Activated CD8-positive, alpha-beta memory T cell treated with anti-CD3 and anti-CD28 coated beads, Interleukin-2, amount 50 U/mL, for 24 hours (primary cell): Measurements from ENCODE around the gene ZNF599.
"Not testable (repeated sequence)": the region's sequence is repeated elsewhere in the genome, so short reads cannot be mapped to it uniquely, and the experiment has no call there.

Experiments
- DNase-seq: peaks from one replicate; pipeline ENCODE4 v3.0.0-alpha.2; 2020; ENCODE audit errors: extremely low read depth

The ZNF599 gene

GRCh38 chr19:34772697-34773554, at the start of gene ZNF599:
Gene ZNF599, minus strand, starts transcription at chr19:34773215. Its CDS starts 374 bp downstream, at chr19:34772841.
- DNase-seq = peak; percentile 70

DNA sequence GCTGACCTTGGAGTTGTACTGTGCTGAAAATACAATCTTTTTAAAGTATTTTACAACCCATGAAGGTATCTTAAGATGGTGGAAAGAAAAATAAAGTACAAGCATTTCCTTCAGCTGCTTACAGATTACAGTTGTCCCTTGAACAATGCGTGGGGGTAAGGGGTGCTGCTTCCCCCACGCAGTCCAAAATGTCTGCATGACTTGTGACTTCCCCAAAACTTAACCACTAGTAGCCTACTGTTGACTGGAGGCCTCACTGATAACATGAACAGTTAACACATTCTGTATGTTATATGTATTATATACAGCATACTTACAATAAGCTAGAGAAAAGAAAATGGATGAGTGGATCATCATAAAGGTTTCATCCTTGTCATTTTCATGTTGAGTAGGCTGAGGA, 45.3 kb upstream of the ZNF599 start:
- no peak for DNase-seq

DNA sequence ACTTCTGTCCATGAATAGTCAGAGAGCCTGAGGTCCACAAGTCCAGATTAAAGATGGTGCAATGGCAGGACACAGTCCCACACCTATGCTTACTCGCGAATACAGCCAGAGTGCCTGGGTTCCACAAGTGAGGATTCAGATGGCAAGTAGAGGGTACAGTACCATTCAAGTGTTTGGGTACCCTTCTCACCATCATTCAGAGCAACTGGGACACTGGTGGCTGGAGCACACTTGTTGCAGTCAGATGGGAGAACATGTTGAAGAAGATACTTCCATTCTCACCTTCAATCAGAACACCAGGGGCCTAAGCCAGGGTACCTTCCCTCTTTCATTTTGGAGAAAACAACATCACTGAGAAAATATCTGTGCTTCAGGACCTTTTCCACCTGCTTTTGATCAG, 43.7 kb upstream of the ZNF599 start:
- no peak for DNase-seq

DNA sequence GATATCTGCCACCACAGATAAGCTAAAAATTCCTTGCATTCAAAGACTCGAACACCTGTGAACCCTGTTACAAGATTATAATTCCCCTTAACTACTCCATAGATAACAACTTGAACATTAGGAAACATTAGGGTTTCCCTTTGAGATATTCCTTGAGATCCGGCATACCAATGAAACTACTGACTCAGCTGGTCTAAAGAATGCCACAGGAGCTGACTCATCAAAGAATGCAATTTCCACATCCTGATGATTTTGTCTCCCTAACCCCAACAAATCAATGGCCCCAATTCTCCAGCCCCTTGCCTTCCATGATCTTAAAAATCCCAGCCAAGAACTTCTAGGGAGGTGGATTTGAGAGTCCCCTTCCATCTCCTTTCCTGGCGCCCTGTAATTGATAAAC, 35.6 kb upstream of the ZNF599 start:
- DNase-seq = no peak

DNA sequence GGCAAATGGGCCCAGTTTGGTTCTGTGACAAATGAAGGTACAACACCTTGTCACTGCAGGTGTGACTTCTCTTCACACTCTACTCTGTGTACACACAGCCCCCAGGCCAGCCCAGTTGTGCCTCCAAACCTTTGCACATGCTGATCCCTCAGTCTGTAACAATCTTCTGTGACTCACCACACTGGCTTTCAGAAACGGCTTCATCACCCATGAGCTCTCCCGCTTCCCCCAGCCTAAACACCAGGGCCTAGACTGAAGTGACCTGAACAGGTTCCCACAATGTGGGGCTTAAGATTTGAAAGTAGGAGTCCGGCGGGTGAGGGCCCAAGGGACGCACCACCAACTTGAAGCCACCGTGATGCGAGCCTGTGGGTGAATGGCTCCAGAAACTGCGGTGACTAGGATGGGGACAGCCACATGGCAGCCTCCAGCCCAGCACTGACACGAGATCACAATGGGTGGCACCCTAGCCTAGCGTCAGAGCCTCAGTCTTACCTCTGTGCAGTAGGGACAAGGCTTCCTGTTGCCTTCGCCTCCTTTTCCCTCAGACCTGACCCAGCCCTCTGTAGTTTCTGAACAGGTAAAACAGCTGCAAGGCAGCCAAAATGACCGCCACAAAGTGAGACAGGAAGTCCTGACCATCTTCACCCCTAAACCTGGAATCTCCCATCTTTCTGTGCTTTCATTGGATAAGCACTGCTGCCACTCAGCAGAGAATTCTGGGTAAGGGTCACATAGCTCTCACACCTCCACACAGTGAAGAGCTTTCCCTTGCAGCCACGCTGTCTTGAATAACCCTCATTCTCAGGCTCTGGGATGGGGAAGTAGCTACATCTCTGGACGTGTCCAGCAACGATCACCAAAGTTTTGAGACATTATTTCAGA, 34.2 kb upstream of the ZNF599 start:
- no peak for DNase-seq

DNA sequence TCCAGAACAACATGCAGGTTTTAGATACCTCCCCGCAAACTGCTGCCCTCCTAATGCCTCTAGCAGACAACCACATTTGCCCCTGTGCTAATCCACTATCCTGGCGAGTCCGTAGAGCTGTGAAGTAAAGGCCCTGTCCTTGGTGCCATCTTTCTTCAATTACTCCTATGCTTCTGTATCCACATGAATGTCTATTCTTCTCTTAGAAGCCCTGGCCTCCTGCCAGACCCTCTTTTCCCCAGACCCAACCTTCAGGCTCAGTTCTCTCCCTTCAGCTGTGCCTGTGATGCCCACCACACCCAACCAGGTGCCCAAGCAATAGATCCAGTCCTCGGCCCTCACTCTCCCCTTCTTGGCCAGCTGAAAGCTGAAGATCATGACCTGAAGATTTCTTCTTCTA, 31.1 kb upstream of the ZNF599 start:
- no peak for DNase-seq

DNA sequence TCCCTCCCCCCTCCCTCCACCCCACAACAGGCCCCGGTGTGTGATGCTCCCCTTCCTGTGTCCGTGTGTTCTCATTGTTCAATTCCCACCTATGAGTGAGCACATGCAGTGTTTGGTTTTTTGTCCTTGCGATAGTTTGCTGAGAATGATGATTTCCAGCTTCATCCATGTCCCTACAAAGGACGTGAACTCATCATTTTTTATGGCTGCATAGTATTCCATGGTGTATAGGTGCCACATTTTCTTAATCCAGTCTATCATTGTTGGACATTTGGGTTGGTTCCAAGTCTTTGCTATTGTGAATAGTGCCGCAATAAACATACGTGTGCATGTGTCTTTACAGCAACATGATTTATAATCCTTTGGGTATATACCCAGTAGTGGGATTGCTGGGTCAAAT, 23.9 kb upstream of the ZNF599 start:
- DNase-seq = not testable (repeated sequence)

- no peak for DNase-seq
Observed at GRCh38 chr19:34794066-34794960, 21.3 kb upstream of the ZNF599 start.

GRCh38 chr19:34793565-34793964, 20.6 kb upstream of the ZNF599 start:
- DNase-seq = no peak

DNA sequence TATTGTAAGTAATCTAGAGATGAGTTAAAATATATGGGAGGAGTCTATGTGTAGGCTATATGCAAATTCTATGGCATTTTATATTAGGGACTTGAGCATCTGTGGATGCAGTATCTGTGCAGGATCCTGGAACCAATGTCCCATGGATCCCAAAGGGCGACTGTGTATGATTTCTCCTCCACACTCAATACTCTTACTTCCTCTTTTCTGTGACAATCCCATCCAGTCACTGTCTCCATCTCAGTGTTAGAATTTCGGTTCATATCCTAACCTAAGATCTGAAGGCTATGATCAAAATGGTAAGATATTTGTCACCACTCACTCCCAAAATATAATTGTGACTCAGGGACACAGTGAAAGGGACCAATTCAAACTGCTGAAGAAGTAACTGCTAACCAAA, 15.1 kb upstream of the ZNF599 start:
- DNase-seq = no peak

- DNase-seq = no peak
Observed at GRCh38 chr19:34787059-34787824, 14.2 kb upstream of the ZNF599 start.

DNA sequence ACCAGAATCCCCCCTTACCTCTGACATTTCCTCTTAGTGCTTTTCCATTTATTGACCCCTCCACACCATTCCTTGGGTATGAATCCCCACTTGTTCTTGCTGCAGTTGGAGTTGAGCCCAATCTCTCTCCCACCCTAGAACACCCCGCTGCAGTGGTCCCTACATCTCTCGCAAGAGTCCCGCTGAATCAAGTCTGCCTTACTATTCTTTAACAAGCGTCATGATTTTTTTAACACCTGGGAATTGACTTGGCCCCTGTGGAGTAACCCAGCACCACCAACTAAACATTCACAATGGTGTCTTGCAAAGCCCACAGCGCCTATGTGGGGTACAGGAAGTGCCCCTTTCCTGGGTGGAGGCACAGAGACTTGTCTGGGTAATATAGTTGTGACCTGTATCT, 13.2 kb upstream of the ZNF599 start:
- DNase-seq = no peak

- no peak for DNase-seq
Observed at GRCh38 chr19:34779652-34780051, 6.6 kb upstream of the ZNF599 start.

DNA sequence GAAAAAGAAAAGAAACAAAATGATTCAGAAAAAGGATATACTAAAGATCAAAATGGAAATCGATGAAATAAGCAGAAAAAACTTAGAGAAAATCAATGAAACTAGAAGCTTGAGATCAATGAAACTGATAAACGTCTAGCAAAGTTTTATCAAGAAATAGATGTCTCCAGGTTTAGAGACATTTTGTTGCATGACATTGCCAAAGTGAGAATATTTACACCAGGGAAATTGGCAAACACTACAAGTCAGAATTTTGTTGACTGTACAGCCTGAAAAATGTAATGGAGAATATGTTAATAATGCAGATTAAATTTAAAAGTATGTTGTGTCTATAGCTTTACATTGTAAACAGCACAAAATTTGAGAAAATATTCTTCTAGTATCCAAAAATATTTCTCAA, 5.3 kb upstream of the ZNF599 start:
- DNase-seq = no peak

DNA sequence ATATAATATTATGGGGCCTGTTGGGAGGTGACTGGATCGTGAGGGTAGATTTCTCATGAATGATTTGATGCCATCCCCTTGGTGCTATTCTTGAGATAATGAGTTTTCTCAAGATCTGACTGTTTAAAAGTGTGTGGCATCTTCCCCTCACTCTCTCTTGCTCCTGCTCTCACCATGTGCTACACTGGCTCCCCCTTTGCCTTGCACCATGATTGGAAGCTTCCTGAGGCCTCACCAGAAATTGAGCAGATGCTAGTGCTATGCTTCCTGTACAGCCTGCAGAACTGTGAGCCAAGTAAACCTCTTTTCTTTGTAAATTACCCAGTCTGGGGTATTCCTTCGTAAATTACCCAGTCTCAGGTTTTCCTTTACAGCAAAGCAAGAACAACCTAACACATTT, 1.8 kb upstream of the ZNF599 start:
- DNase-seq = no peak

DNA sequence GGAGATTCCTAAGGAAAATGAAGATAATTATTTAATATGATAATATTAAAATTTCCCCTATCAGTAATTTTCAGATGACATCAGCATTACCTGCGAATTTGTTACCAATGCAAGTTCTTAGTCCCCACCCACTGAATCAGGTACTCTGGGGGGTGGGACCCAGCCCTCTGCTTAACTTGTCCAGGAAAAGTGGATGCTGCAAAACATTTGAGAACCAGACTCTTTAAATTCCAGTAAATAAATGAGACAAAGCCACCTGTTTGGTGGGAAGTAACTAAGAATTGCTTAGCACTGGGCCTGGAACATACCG, 495 bp upstream of the ZNF599 start:
- no peak for DNase-seq

GRCh38 chr19:34767951-34768350, 5.1 kb downstream of the ZNF599 start:
- DNase-seq = no peak

- no peak for DNase-seq
Observed at GRCh38 chr19:34766386-34766785, 6.6 kb downstream of the ZNF599 start.

DNA sequence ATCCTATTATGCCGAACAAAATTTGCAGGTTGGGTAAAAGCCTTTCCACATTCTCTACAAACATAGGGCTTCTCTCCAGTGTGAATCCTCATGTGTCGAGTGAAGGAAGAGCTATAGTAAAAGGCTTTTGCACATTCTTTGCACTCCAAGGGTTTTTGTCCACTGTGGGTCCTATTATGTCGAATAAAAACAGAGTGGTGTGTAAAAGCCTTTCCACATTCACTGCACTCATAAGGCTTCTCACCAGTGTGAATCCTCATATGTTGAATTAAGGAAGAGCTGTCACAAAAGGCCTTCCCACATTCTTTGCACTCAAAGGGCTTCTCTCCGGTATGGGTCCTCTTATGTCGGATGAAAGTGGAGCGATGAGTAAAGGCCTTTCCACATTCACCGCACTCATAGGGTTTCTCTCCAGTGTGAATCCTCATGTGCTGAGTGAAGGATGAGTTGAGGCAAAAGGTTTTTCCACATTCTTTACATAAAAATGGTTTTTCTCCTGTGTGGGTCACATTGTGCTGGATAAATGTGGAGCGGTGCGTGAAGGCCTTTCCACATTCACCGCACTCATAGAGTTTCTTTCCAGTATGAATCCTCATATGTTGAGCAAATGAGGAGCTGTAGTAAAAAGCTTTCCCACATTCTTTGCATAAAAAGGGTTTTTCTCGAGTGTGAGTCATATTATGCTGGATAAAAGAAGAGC, 13.6 kb downstream of the ZNF599 start:
- no peak for DNase-seq

DNA sequence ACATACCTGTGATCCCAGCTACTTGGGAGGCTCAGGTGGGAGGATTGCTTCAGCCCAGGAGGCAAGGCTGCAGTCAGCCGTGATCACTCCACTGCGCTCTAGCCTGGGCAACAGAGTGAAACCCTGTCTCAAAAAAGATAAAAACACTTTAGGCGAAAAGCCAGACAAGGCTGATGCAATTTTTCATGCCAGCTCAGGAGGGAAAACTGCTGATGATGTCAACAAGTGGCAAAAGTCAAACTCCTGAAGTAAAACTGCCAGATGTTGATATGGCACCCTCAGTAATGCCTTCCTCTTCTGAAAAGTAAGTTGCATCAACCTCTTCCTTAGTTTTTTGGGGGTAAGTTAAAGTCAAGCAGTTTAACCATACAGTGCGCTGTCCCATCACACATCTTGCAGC, 15.6 kb downstream of the ZNF599 start:
- no peak for DNase-seq
